Neural progenitor cell (in vitro differentiated cells): ENCODE measurements around the gene TLR10. TPM values are rescaled to one million over a fixed set of nuclear protein-coding genes. Genes with fewer than 3 reads are reported as not detected.

Experiments used
- DNase-seq: peaks from one replicate; pipeline ENCODE4 v3.0.0-alpha.2; 2016; ENCODE audit warnings: low spot score
- H2AFZ ChIP-seq: fragments of 200-600 bp; sonication (generic); replicated peaks from 2 replicates; pipeline ENCODE4 v1.6.1; 2016; ENCODE audit warnings: antibody characterized with exemption
- H3F3A ChIP-seq: fragments of 200-600 bp; sonication (generic); 2 replicates; pipeline ENCODE4 v1.6.1; 2016; ENCODE audit warnings: antibody characterized with exemption, low read depth
- H3K27ac ChIP-seq: fragments of 200-600 bp; sonication (generic); 2 replicates; pipeline ENCODE4 v1.5.1; 2016; ENCODE audit warnings: mild to moderate bottlenecking
- H3K27me3 ChIP-seq: fragments of 200-600 bp; sonication (generic); 2 replicates; pipeline ENCODE4 v1.6.1; 2016; ENCODE audit warnings: mild to moderate bottlenecking, moderate library complexity
- H3K36me3 ChIP-seq: fragments of 200-600 bp; sonication (generic); 2 replicates; pipeline ENCODE4 v1.5.1; 2016
- H3K4me1 ChIP-seq: fragments of 200-600 bp; sonication (generic); 2 replicates; pipeline ENCODE4 v1.6.1; 2016; ENCODE audit warnings: mixed run types
- H3K4me2 ChIP-seq: fragments of 200-600 bp; sonication (generic); 2 replicates; pipeline ENCODE4 v1.6.1; 2016
- H3K4me3 ChIP-seq: fragments of 200-600 bp; sonication (generic); 2 replicates; pipeline ENCODE4 v1.5.1; 2016
- H3K79me2 ChIP-seq: fragments of 200-600 bp; sonication (generic); 2 replicates; pipeline ENCODE4 v1.6.1; 2016; ENCODE audit warnings: low read depth
- H3K9ac ChIP-seq: fragments of 200-600 bp; sonication (generic); 2 replicates; pipeline ENCODE4 v1.6.1; 2016
- H3K9me3 ChIP-seq: fragments of 200-600 bp; sonication (generic); 2 replicates; pipeline ENCODE4 v1.5.1; 2016; ENCODE audit warnings: low read depth
- H4K20me1 ChIP-seq: fragments of 200-600 bp; sonication (generic); 2 replicates; pipeline ENCODE4 v1.6.1; 2016; ENCODE audit warnings: low read depth
- H3K27ac Mint-ChIP-seq: 3 replicates; pipeline ENCODE4 v1.8.0; 2021; ENCODE audit warnings: mixed read lengths
- H3K27me3 Mint-ChIP-seq: 2 replicates; pipeline ENCODE4 v1.8.0; 2022; ENCODE audit warnings: low read depth, mild to moderate bottlenecking, inconsistent platforms, moderate library complexity, mixed read lengths; ENCODE audit not compliant: insufficient read depth
- H3K36me3 Mint-ChIP-seq: 3 replicates; pipeline ENCODE4 v1.8.0; 2021; ENCODE audit warnings: mixed read lengths
- H3K4me1 Mint-ChIP-seq: 3 replicates; pipeline ENCODE4 v1.8.0; 2021; ENCODE audit warnings: mixed read lengths
- H3K4me3 Mint-ChIP-seq: 3 replicates; pipeline ENCODE4 v1.8.0; 2021; ENCODE audit warnings: mild to moderate bottlenecking, moderate library complexity, mixed read lengths
- H3K9me3 Mint-ChIP-seq: 3 replicates; pipeline ENCODE4 v1.8.0; 2020; ENCODE audit warnings: mixed read lengths
- CTCF ChIP-seq: fragments of 200-600 bp; sonication (generic); IDR thresholded peaks from 2 replicates; pipeline ENCODE4 v1.5.1; 2017; ENCODE audit warnings: antibody characterized with exemption, mild to moderate bottlenecking
- EZH2 ChIP-seq: fragments of 200-600 bp; sonication (generic); IDR thresholded peaks from 2 replicates; pipeline ENCODE4 v1.6.1; 2017; ENCODE audit warnings: antibody characterized with exemption, mild to moderate bottlenecking, moderate library complexity
- EZH2phosphoT487 ChIP-seq: fragments of 200-600 bp; sonication (generic); IDR thresholded peaks from 2 replicates; pipeline ENCODE4 v1.6.1; 2017; ENCODE audit warnings: antibody characterized with exemption
- total RNA-seq: library from RNA; depleted of rRNA; stranded (reverse); fragments of >200 nt; gene quantifications from 2 replicates; pipeline ENCODE4 v1.2.3, GENCODE V29; 2015; ENCODE audit warnings: low replicate concordance

The TLR10 gene
- total RNA-seq, 1 donor from 2014 or later = not detected

- Histone ChIP-seq H4K20me1 (no peaks in the 10 kb centered on the region), H3K9me3 (no peaks in the 10 kb centered on the region), H3F3A (no peaks in the 10 kb centered on the region), H3K79me2 (no peaks in the 10 kb centered on the region), H3K4me3 (no peak overlapping the region), H3K9ac (no peak overlapping the region), H2AFZ (no peak overlapping the region), H3K4me1 (no peaks in the 10 kb centered on the region), H3K27me3 (no peaks in the 10 kb centered on the region), H3K27ac (no peak overlapping the region), H3K4me2 (no peak overlapping the region), H3K36me3 (no peaks in the 10 kb centered on the region)
- TF ChIP-seq EZH2 (no peak), EZH2phosphoT487 (no peak), CTCF (no peak)
- peaks cover 2% of the 10 kb centered on the region for H3K9me3 Mint-ChIP-seq
- no peaks in the 10 kb centered on the region for H3K36me3 Mint-ChIP-seq
- H3K27ac Mint-ChIP-seq = no peak overlapping the region
- H3K4me3 Mint-ChIP-seq = no peak overlapping the region
- no peaks in the 10 kb centered on the region for H3K4me1 Mint-ChIP-seq
- DNase-seq = no peak
- H3K27me3 Mint-ChIP-seq = peaks cover 6% of the 10 kb centered on the region
Observed at GRCh38 chr4:38821739-38822138, 38.9 kb upstream of the TLR10 start.

- Histone ChIP-seq H3F3A (no peaks in the 10 kb centered on the region), H3K4me1 (no peaks in the 10 kb centered on the region), H3K36me3 (no peaks in the 10 kb centered on the region), H2AFZ (no peak overlapping the region), H4K20me1 (no peaks in the 10 kb centered on the region), H3K79me2 (no peaks in the 10 kb centered on the region), H3K27ac (no peak overlapping the region), H3K9me3 (no peaks in the 10 kb centered on the region), H3K9ac (no peak overlapping the region), H3K27me3 (no peaks in the 10 kb centered on the region), H3K4me2 (no peak overlapping the region), H3K4me3 (no peak overlapping the region)
- no peak for DNase-seq
- Mint-ChIP-seq H3K4me3 (no peak overlapping the region), H3K9me3 (peaks cover 2% of the 10 kb centered on the region), H3K36me3 (no peaks in the 10 kb centered on the region), H3K27ac (no peak overlapping the region), H3K4me1 (no peaks in the 10 kb centered on the region), H3K27me3 (peaks cover 6% of the 10 kb centered on the region)
- TF ChIP-seq CTCF (no peak), EZH2phosphoT487 (no peak), EZH2 (no peak)
Observed at GRCh38 chr4:38820329-38821061, 37.7 kb upstream of the TLR10 start.

GRCh38 chr4:38819569-38819968 is 36.8 kb upstream of the TLR10 start:
- H3K27ac Mint-ChIP-seq = no peak overlapping the region
- no peak overlapping the region for H3K4me3 Mint-ChIP-seq
- DNase-seq = no peak
- H3K4me1 Mint-ChIP-seq = no peaks in the 10 kb centered on the region
- Histone ChIP-seq H3K4me2 (no peak overlapping the region), H3K36me3 (no peaks in the 10 kb centered on the region), H2AFZ (no peak overlapping the region), H3K79me2 (no peaks in the 10 kb centered on the region), H3K27ac (no peak overlapping the region), H3K4me3 (no peak overlapping the region), H3K9ac (no peak overlapping the region), H3K9me3 (no peaks in the 10 kb centered on the region), H4K20me1 (no peaks in the 10 kb centered on the region), H3K4me1 (no peaks in the 10 kb centered on the region), H3K27me3 (no peaks in the 10 kb centered on the region), H3F3A (no peaks in the 10 kb centered on the region)
- H3K27me3 Mint-ChIP-seq = peaks cover 6% of the 10 kb centered on the region
- H3K9me3 Mint-ChIP-seq = peaks cover 4% of the 10 kb centered on the region
- TF ChIP-seq CTCF (no peak), EZH2phosphoT487 (no peak)
- H3K36me3 Mint-ChIP-seq = no peaks in the 10 kb centered on the region
